ENCODE measurements around the gene CDCA5.

DNA sequence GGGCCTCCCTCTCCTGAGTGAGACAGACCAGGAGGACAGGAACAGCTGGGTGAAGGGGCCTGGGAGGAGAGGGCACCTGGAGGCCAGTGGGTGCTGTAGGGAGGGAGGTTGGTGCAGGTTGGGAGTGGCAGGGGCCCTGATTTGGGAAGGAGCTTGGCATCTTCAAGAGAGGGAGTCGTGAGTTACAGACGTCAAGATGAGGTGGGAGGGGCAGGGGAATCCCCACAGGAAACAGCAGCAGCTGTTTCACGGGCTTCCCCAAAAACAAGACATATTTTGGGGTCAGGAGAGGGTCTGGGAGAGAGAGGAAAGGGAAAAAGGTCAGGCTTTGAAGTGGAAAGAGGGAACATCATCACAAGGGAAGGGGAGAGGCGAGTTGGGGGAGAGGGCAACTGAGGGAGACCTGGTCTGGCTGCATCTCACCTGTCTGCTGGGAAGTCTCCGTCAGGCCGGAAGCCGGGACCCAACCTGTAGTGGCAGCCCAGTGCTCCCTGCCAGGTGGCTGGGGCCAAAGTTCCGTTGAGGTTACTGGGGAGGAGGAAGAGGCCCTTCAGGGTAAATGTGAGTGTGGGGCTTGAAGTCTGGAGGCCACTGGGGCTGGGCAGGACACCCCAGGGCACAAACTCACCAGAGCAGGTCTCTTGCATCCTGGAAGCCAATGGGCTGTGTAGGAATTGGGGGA, 29.9 kb downstream of the CDCA5 start:
- TF ChIP-seq EZH2phosphoT487 (conservative IDR thresholded peaks at IDR 0.05; ENCODE audit: low read length) = no peak
- TF ChIP-seq, protein P1, sequence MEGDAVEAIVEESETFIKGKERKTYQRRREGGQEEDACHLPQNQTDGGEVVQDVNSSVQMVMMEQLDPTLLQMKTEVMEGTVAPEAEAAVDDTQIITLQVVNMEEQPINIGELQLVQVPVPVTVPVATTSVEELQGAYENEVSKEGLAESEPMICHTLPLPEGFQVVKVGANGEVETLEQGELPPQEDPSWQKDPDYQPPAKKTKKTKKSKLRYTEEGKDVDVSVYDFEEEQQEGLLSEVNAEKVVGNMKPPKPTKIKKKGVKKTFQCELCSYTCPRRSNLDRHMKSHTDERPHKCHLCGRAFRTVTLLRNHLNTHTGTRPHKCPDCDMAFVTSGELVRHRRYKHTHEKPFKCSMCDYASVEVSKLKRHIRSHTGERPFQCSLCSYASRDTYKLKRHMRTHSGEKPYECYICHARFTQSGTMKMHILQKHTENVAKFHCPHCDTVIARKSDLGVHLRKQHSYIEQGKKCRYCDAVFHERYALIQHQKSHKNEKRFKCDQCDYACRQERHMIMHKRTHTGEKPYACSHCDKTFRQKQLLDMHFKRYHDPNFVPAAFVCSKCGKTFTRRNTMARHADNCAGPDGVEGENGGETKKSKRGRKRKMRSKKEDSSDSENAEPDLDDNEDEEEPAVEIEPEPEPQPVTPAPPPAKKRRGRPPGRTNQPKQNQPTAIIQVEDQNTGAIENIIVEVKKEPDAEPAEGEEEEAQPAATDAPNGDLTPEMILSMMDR (IDR thresholded peaks at IDR 0.05; ENCODE audit: insufficient read depth, low read length, poor library complexity, severe bottlenecking) = no peak

All from SU-DHL-6 (cell line).